Measurements from ENCODE around the gene CCDC137. TPM values are rescaled to one million over a fixed set of nuclear protein-coding genes. Genes with fewer than 3 reads are reported as not detected.

CCDC137 gene
- total and polyA plus RNA-seq, 2 of the 13 experiments (the other 11 are each of a cell fraction or from before 2014, with no cell fraction given), result 14.6 to 39.1 TPM

GRCh38 chr17:81636505-81637288 lies 29.8 kb upstream of the CCDC137 start, which contains the start of the genes NPLOC4 and TSPAN10 (continued):
- peak; percentile 60; the same call in 1 of the 2 replicates for TF ChIP-seq TFAP4 (IDR thresholded peaks at IDR 0.05; ENCODE audit: borderline replicate concordance, low read depth)
- TF ChIP-seq ZNF337 (CRISPR knock-in tag; IDR thresholded peaks at IDR 0.05; ENCODE audit: borderline replicate concordance, low read depth), result no peak
- peak in 1 of 2 experiments; percentile 17; a peak in 2 of 4 replicates for TF ChIP-seq NR2F1 (CRISPR knock-in tag; IDR thresholded peaks at IDR 0.05)
- TF ChIP-seq ZMYM2 (CRISPR knock-in tag; IDR thresholded peaks at IDR 0.05), result no peak
- no peak for TF ChIP-seq ZNF326 (CRISPR knock-in tag; IDR thresholded peaks at IDR 0.05; ENCODE audit: borderline replicate concordance)
- peak; percentile 71; the same call in 1 of the 2 replicates for TF ChIP-seq MYPOP (CRISPR knock-in tag; IDR thresholded peaks at IDR 0.05)
- TF ChIP-seq, protein P1, sequence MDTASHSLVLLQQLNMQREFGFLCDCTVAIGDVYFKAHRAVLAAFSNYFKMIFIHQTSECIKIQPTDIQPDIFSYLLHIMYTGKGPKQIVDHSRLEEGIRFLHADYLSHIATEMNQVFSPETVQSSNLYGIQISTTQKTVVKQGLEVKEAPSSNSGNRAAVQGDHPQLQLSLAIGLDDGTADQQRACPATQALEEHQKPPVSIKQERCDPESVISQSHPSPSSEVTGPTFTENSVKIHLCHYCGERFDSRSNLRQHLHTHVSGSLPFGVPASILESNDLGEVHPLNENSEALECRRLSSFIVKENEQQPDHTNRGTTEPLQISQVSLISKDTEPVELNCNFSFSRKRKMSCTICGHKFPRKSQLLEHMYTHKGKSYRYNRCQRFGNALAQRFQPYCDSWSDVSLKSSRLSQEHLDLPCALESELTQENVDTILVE (CRISPR knock-in tag; IDR thresholded peaks at IDR 0.05), result peak; percentile 94; the same call in 1 of the 2 replicates
- TF ChIP-seq, protein P2, sequence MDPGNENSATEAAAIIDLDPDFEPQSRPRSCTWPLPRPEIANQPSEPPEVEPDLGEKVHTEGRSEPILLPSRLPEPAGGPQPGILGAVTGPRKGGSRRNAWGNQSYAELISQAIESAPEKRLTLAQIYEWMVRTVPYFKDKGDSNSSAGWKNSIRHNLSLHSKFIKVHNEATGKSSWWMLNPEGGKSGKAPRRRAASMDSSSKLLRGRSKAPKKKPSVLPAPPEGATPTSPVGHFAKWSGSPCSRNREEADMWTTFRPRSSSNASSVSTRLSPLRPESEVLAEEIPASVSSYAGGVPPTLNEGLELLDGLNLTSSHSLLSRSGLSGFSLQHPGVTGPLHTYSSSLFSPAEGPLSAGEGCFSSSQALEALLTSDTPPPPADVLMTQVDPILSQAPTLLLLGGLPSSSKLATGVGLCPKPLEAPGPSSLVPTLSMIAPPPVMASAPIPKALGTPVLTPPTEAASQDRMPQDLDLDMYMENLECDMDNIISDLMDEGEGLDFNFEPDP (CRISPR knock-in tag; conservative IDR thresholded peaks at IDR 0.05), result no peak
- peak; percentile 76 for TF ChIP-seq HCFC1 (IDR thresholded peaks at IDR 0.05; ENCODE audit: low read depth, low read length)
- no peak for TF ChIP-seq U2AF1 (optimal IDR thresholded peaks at IDR 0.05; ENCODE audit: low read depth, low read length)
- TF ChIP-seq, protein P3, sequence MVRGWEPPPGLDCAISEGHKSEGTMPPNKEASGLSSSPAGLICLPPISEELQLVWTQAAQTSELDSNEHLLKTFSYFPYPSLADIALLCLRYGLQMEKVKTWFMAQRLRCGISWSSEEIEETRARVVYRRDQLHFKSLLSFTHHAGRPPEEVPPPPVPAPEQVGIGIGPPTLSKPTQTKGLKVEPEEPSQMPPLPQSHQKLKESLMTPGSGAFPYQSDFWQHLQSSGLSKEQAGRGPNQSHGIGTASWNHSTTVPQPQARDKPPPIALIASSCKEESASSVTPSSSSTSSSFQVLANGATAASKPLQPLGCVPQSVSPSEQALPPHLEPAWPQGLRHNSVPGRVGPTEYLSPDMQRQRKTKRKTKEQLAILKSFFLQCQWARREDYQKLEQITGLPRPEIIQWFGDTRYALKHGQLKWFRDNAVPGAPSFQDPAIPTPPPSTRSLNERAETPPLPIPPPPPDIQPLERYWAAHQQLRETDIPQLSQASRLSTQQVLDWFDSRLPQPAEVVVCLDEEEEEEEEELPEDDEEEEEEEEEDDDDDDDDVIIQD (CRISPR knock-in tag; IDR thresholded peaks at IDR 0.05; ENCODE audit: low read depth), result no peak; the same call in 1 of the 2 replicates
- TF ChIP-seq ISX (CRISPR knock-in tag; conservative IDR thresholded peaks at IDR 0.05), result no peak
- peak; percentile 96 for TF ChIP-seq ZNF574 (CRISPR knock-in tag; IDR thresholded peaks at IDR 0.05)
- TF ChIP-seq IKZF4 (CRISPR knock-in tag; IDR thresholded peaks at IDR 0.05; ENCODE audit: borderline replicate concordance, low read depth, not compliant biosample characterization), result peak; percentile 75
- TF ChIP-seq ZNF878 (CRISPR knock-in tag; IDR thresholded peaks at IDR 0.05), result peak; percentile 71; the same call in 1 of the 2 replicates
- peak; percentile 91; the same call in 1 of the 2 replicates for TF ChIP-seq ZNF235 (CRISPR knock-in tag; IDR thresholded peaks at IDR 0.05; ENCODE audit: borderline replicate concordance)
- peak; percentile 82 for TF ChIP-seq ZFP90 (CRISPR knock-in tag; IDR thresholded peaks at IDR 0.05; ENCODE audit: borderline replicate concordance)
- TF ChIP-seq MAFK (conservative IDR thresholded peaks at IDR 0.05 in 1 of 2, IDR thresholded peaks at IDR 0.05 in 1 of 2; ENCODE audit: low read length in 2 of 2), result no peak; a peak in 1 of 4 replicates
- peak; percentile 48; the same call in 1 of the 2 replicates for TF ChIP-seq ZKSCAN1 (IDR thresholded peaks at IDR 0.05; ENCODE audit: low read length)
